Epithelial cell of esophagus (primary cell): Measurements from ENCODE around the gene PPP1R18.

ENCODE experiments used
- DNase-seq: peaks from one replicate; pipeline ENCODE4 v3.0.0; 2010; ENCODE audit warnings: low read depth
- H3K4me3 ChIP-seq: 2 replicates; pipeline ENCODE4 v1.5.1; 2011; ENCODE audit warnings: mild to moderate bottlenecking, low read length, control low read depth
- TF ChIP-seq, protein P1 (sequence below): IDR thresholded peaks from 2 replicates; pipeline ENCODE4 v1.5.1; 2011; ENCODE audit warnings: low read depth, mild to moderate bottlenecking, low read length, control low read depth, inconsistent platforms; ENCODE audit not compliant: insufficient read depth; ENCODE audit errors: missing control alignments

The PPP1R18 gene, protein sequence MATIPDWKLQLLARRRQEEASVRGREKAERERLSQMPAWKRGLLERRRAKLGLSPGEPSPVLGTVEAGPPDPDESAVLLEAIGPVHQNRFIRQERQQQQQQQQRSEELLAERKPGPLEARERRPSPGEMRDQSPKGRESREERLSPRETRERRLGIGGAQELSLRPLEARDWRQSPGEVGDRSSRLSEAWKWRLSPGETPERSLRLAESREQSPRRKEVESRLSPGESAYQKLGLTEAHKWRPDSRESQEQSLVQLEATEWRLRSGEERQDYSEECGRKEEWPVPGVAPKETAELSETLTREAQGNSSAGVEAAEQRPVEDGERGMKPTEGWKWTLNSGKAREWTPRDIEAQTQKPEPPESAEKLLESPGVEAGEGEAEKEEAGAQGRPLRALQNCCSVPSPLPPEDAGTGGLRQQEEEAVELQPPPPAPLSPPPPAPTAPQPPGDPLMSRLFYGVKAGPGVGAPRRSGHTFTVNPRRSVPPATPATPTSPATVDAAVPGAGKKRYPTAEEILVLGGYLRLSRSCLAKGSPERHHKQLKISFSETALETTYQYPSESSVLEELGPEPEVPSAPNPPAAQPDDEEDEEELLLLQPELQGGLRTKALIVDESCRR

DNA sequence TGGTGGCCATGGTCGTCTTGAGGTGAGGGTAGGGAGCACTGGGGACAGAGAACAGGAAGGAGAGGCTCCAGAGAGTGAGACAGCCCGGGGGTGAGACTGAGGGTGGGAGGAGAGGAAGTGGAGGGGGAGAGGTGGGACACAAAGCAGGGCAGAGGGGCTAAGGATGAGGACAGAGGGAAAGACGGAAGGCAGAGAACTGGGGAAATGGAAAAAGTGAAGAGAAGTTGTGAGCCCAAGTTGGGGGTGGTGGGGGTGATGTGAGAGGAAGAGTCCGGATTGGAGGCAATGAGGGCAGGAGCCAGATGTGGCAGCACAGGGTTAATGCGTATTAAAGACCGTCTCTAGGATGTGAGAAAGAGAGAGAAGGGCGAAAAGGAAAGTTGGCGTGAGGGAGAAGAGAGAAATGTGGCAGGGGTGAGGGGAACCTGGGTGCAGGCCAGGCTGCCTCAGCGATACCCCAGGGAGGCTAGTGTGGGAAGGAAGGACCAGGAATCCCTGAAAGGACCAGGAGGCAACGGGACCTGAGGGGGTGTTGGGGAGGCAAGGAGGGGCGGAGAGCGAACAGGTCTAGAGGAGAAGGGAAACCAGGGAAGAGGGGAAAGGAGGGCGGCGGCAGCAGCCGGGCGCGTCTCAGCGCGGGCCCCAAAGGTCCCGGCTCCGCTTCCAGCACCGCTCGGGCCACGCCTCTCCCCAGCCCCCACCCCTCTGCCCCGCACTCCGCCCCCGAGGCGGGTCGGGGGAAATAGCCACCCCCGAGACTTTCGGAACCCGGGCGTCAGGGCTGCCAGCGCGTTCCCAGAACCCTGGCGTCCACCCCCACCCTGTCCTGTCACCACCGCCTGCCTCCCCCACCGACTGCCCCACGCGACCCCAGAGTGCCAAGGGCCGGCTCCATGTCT is at the start of gene PPP1R18:
Gene PPP1R18 (minus strand): TSS at position 637 of the 899 bp plus-strand sequence. CDS start 627 bp downstream, at position 10.
- TF ChIP-seq, protein P1, sequence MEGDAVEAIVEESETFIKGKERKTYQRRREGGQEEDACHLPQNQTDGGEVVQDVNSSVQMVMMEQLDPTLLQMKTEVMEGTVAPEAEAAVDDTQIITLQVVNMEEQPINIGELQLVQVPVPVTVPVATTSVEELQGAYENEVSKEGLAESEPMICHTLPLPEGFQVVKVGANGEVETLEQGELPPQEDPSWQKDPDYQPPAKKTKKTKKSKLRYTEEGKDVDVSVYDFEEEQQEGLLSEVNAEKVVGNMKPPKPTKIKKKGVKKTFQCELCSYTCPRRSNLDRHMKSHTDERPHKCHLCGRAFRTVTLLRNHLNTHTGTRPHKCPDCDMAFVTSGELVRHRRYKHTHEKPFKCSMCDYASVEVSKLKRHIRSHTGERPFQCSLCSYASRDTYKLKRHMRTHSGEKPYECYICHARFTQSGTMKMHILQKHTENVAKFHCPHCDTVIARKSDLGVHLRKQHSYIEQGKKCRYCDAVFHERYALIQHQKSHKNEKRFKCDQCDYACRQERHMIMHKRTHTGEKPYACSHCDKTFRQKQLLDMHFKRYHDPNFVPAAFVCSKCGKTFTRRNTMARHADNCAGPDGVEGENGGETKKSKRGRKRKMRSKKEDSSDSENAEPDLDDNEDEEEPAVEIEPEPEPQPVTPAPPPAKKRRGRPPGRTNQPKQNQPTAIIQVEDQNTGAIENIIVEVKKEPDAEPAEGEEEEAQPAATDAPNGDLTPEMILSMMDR = no peak
- peak within 1 kb of the TSS; percentile 70 for H3K4me3 ChIP-seq
- DNase-seq = peak; percentile 72

DNA sequence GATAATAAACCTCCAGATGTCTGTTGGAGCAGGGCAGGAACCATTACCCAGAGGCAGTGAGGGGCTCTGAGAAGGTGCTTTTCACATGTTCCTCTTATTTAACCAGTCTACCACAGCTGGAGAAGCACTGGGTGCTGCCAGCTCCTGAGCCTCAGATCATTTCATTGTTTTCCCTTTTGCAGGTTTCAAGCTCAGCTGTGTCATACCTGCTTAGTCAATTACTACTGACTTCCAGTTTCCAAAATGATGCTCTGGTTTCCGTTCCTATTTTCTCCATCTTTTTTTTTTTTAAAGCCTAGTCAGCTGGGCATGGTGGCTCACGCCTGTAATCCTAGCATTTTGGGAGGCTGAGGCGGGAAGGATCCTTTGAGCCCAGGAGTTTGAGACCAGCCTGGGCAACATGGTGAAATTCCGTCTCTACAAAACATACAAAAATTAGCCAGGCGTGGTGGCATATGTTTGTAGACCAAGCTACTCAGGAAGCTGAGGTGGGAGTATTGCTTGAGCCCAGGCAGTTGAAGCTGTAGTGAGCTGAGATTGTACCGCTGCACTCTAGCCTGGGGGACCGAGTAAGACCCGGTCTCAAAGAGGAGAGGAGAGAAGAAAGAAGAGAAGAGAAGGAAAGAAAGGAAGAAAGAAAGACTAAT is 49.3 kb upstream of the PPP1R18 start:
- TF ChIP-seq, protein P1 = no peak
- H3K4me3 ChIP-seq = no peak overlapping the region
- no peak for DNase-seq

DNA sequence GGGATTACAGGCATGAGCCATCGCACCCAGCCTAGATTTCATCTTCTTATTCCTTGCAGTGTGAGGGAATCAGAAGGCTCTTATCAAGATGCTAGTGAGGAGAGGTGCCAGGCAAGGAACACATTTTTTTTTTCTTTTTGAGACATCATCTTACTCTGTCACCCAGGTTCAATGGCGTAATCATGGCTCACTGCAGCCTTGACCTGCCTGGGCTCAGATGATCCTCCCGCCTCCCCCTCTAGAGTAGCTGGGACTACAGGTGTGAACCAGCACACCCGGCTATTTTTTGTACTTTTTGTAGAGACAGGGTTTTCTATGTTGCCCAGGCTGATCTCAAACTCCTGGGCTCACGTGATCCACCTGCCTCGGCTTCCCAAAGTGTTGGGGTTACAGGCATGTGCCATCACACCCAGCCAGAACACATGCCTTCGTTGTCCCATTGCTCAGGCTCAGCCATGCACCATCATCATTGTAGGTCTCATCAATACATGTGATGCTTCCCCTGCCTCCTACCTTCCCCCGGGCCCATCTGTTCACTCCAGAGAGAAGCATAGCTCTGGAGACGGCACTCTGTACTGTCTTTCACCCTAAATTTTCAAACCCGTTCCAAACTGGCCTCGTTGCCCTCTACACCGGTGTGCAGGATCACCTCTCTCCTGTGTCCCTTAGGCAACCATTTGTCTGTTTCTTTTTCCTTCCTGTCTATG is 45.9 kb upstream of the PPP1R18 start:
- DNase-seq = no peak
- TF ChIP-seq, protein P1 = no peak
- no peak overlapping the region for H3K4me3 ChIP-seq

DNA sequence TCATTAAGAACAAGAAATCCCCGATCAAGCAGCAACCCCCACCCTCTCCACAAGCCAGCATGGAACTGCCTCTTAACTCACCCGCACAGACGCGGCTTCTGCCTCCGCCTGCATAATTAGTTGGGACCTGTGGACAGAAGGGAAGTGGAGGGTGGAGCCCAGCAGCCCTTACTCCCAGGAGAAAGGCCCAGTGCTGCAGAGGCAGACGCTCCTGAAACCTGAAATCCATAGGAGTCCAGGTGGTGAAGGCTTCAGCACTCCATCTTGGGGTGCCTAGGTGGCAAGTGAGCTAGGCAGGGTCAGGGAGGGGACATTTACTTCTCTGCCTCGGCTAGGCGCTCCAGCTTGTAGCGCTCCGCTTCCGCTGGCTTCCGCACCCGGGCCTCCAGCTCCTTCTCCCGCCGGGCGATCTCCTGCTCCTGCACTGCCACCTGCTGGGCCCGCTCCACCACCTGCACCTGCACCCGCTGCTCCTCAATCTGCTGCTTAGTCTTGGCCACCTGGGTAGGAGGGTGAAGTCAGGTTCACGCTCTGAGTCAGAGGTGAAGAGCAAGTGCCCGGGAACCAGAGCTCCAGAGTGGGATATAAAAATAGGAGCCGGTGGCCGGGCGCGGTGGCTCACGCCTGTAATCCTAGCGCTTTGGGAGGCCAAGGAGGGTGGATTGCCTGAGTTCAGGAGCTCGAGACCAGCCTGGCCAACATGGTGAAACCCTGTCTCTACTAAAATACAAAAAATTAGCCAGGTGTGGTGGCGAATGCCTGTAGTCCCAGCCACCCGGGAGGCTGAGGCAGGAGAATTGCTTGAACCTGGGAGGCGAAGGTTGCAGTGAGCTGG is 44.4 kb upstream of the PPP1R18 start:
- DNase-seq = peak; percentile 91

DNA sequence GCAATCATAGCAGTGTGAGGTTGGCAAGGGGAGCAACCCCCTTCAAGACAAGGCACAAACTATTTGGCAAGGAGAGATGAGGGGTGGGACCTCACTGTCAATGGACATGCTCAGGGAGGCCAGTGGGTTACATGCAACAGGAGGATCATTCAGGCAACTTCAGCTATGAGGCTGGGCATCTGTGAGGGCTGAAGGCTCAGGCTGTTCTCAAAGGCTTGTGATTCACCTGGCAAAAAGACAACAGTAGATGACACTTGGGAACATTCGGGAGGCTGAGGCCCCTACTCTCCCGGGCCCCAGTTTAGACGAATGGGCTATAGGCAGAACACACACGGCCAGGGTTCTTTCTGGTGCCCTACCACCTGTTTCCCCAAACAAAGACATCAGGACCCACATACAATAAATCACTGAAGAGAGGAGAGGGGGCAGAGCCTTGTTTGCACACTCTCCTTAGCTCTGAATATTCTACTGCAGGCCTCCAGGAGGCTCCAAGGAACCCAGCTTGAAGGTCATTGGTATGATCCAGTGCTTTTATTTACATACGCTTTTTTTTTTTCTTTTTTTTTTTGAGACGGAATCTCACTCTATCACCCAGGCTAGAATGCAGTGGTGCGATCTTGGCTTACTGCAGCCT is 41.6 kb upstream of the PPP1R18 start:
- TF ChIP-seq, protein P1 = no peak
- DNase-seq = no peak
- H3K4me3 ChIP-seq = no peak overlapping the region

More for the DNA sequence above, 44.4 kb upstream of the PPP1R18 start:
- peak overlapping the region; percentile 15 for H3K4me3 ChIP-seq
- TF ChIP-seq, protein P1 = peak; percentile 87
